ENCODE measurements around the gene NOC3L. TPM values are rescaled to one million over a fixed set of nuclear protein-coding genes. Genes with fewer than 3 reads are reported as not detected.

Gene NOC3L
- total RNA-seq, 1 donor = 21.0 TPM

GRCh38 chr10:94366382-94366781 is 3.6 kb upstream of the NOC3L start:
- Histone ChIP-seq H3K4me3 (ENCODE audit: insufficient read depth, low read length) (no peak overlapping the region), H4K20me1 (ENCODE audit: insufficient read depth, low read length) (peaks cover under 1% of the 10 kb centered on the region), H3K9me3 (ENCODE audit: low read depth, low read length) (no peaks in the 10 kb centered on the region), H2AFZ (ENCODE audit: low read length) (no peak overlapping the region), H3K4me2 (ENCODE audit: insufficient read depth, low read length) (no peak overlapping the region), H3K27me3 (ENCODE audit: insufficient read depth, low read length) (peaks cover 10% of the 10 kb centered on the region), H3K27ac (ENCODE audit: low read depth, low read length) (no peak overlapping the region), H3K79me2 (ENCODE audit: insufficient read depth, low read length) (peaks cover 11% of the 10 kb centered on the region), H3K36me3 (ENCODE audit: insufficient read depth, low read length) (no peaks in the 10 kb centered on the region), H3K4me1 (ENCODE audit: insufficient read depth, low read length) (peaks cover 8% of the 10 kb centered on the region)
- no peak for TF ChIP-seq CTCF (IDR thresholded peaks at IDR 0.05; ENCODE audit: extremely low read depth, low read depth, low read length)
- peak; percentile 38 for DNase-seq (ENCODE audit: insufficient read length, low spot score, missing footprints)

- Histone ChIP-seq H3K79me2 (ENCODE audit: insufficient read depth, low read length) (peaks cover 28% of the 10 kb centered on the region), H3K4me1 (ENCODE audit: insufficient read depth, low read length) (peaks cover 12% of the 10 kb centered on the region), H2AFZ (ENCODE audit: low read length) (no peak overlapping the region), H3K4me2 (ENCODE audit: insufficient read depth, low read length) (no peak overlapping the region), H3K27me3 (ENCODE audit: insufficient read depth, low read length) (peaks cover 8% of the 10 kb centered on the region), H3K4me3 (ENCODE audit: insufficient read depth, low read length) (no peak overlapping the region), H3K36me3 (ENCODE audit: insufficient read depth, low read length) (peaks cover 3% of the 10 kb centered on the region), H4K20me1 (ENCODE audit: insufficient read depth, low read length) (peaks cover 3% of the 10 kb centered on the region), H3K9me3 (ENCODE audit: low read depth, low read length) (no peaks in the 10 kb centered on the region), H3K27ac (ENCODE audit: low read depth, low read length) (no peak overlapping the region)
- peak; percentile 9 for DNase-seq (ENCODE audit: insufficient read length, low spot score, missing footprints)
- no peak for TF ChIP-seq CTCF (IDR thresholded peaks at IDR 0.05; ENCODE audit: extremely low read depth, low read depth, low read length)
Measured at GRCh38 chr10:94364482-94364881, 1.7 kb upstream of the NOC3L start.

GRCh38 chr10:94363251-94363565 is 469 bp upstream of the NOC3L start:
- peak; percentile 44 for DNase-seq (ENCODE audit: insufficient read length, low spot score, missing footprints)
- Histone ChIP-seq H3K4me2 (ENCODE audit: insufficient read depth, low read length) (peak overlapping the region; percentile 91), H4K20me1 (ENCODE audit: insufficient read depth, low read length) (peaks cover 3% of the 10 kb centered on the region), H3K27ac (ENCODE audit: low read depth, low read length) (no peak overlapping the region), H3K27me3 (ENCODE audit: insufficient read depth, low read length) (no peaks in the 10 kb centered on the region), H2AFZ (ENCODE audit: low read length) (peak overlapping the region; percentile 97), H3K9me3 (ENCODE audit: low read depth, low read length) (no peaks in the 10 kb centered on the region), H3K36me3 (ENCODE audit: insufficient read depth, low read length) (peaks cover 3% of the 10 kb centered on the region), H3K4me3 (ENCODE audit: insufficient read depth, low read length) (peak overlapping the region; percentile 91), H3K79me2 (ENCODE audit: insufficient read depth, low read length) (peaks cover 30% of the 10 kb centered on the region), H3K4me1 (ENCODE audit: insufficient read depth, low read length) (peaks cover 21% of the 10 kb centered on the region)
- no peak for TF ChIP-seq CTCF (IDR thresholded peaks at IDR 0.05; ENCODE audit: extremely low read depth, low read depth, low read length)

- H3K4me2 ChIP-seq (ENCODE audit: insufficient read depth, low read length) = peak overlapping the region; percentile 91
- no peak for TF ChIP-seq CTCF (IDR thresholded peaks at IDR 0.05; ENCODE audit: extremely low read depth, low read depth, low read length)
- peak overlapping the region; percentile 91 for H3K4me3 ChIP-seq (ENCODE audit: insufficient read depth, low read length)
- H3K27ac ChIP-seq (ENCODE audit: low read depth, low read length) = peak overlapping the region; percentile 90
- H3K9me3 ChIP-seq (ENCODE audit: low read depth, low read length) = no peaks in the 10 kb centered on the region
- peaks cover 38% of the 10 kb centered on the region for H3K79me2 ChIP-seq (ENCODE audit: insufficient read depth, low read length)
- no peak overlapping the region for H2AFZ ChIP-seq (ENCODE audit: low read length)
- DNase-seq (ENCODE audit: insufficient read length, low spot score, missing footprints) = no peak
- H3K4me1 ChIP-seq (ENCODE audit: insufficient read depth, low read length) = peaks cover 27% of the 10 kb centered on the region
- peaks cover 3% of the 10 kb centered on the region for H4K20me1 ChIP-seq (ENCODE audit: insufficient read depth, low read length)
- no peaks in the 10 kb centered on the region for H3K27me3 ChIP-seq (ENCODE audit: insufficient read depth, low read length)
- H3K36me3 ChIP-seq (ENCODE audit: insufficient read depth, low read length) = peaks cover 18% of the 10 kb centered on the region
Measured at GRCh38 chr10:94361171-94361794, 1.5 kb downstream of the NOC3L start.

All from osteoblast (primary cell).